ENCODE data around the gene SLC25A28. TPM values are rescaled to one million over a fixed set of nuclear protein-coding genes. Genes with fewer than 3 reads are reported as not detected.

The SLC25A28 gene, protein sequence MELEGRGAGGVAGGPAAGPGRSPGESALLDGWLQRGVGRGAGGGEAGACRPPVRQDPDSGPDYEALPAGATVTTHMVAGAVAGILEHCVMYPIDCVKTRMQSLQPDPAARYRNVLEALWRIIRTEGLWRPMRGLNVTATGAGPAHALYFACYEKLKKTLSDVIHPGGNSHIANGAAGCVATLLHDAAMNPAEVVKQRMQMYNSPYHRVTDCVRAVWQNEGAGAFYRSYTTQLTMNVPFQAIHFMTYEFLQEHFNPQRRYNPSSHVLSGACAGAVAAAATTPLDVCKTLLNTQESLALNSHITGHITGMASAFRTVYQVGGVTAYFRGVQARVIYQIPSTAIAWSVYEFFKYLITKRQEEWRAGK
- total RNA-seq, result 8.3 and 11.1 TPM in 2 replicates

DNA sequence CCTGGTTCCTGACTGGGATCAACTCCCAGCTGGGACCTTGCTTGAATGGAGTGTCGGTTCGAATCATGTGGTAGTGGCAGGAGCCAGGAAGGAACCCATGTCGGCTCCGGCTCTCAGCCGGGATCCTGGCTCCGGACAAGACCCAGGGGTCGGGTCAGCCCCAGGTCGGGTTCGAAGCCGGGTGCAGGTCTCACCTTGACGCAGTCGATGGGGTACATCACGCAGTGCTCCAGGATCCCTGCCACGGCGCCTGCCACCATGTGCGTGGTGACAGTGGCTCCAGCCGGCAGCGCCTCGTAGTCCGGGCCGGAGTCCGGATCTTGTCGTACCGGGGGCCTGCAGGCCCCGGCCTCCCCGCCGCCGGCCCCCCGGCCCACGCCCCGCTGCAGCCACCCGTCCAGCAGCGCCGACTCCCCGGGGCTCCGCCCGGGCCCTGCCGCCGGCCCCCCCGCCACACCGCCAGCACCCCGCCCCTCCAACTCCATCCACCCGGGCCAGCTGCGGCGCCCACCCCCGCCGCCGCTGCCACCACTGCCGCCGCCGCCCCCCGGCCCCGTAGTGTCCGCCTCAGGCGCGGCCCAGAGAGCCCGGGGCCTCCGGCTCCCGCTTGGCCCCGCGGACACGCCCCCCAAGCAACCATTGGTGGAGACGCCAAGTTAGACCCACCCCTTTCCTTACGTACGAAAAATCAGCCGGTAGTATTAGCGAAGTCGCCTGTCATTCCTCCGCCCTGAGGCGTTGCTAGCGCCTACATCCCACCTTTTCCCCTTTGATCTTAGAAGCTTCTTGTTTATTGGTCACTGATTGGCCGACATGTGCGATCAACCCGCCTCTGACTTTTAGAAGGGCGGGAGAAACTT lies at the start of gene SLC25A28:
SLC25A28 (minus strand) TSS at position 589 of the 860 bp plus-strand sequence; CDS start at position 485, 104 bp downstream.
- peak; percentile 100 for DNase-seq (ENCODE audit: low read depth in 2 of 2)

DNA sequence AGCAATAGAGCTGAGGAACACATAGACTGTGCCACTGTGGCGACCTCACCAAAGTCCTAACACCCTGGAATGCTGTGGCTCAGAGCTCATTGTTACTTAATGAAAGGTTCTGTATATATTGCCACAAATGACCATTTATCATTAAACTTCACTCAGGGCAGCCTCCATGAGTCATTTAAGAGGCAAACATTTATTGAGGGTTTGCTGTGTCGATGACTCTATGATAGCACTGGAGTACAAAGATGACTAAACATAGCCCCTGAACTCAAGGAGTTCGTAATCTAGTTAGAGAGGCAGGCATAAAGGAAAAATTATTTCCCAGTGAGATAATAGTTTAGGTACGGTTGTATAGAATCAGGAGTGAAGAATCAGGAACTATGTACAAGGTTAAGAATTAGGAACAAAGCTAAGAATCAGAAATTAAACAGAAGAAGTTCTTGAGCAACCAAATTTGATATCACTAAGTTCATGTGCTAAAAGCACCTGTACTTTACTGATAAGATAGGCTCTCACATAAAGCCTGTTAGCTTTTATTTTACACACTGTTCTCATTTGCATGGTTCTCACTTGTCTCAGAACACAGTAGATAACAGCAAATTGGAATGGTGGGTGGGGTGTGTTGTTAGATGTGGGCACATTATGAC lies 47.0 kb upstream of the SLC25A28 start:
- peak in 1 of 2 donors; percentile 87 for DNase-seq (ENCODE audit: low read depth in 2 of 2)

DNA sequence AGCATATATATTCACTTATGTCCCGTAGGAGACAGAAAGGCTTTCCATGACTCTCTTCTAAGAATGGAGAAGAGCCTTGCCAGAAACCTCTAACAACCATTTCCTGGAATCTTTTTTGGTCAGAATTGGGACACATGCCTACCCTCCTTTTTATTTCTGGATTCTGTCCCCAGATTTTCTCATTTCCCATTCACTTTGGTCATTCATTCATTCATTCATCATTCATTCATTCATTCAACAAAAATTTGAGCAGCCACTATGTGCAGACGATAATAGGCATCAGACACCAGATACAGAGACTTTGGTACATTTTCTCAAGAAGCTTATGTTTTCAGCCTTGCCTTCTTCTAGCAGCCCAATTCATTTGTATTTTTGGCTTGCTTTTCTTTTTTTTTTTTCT lies 45.1 kb upstream of the SLC25A28 start:
- DNase-seq (ENCODE audit: low read depth in 2 of 2), result no peak

DNA sequence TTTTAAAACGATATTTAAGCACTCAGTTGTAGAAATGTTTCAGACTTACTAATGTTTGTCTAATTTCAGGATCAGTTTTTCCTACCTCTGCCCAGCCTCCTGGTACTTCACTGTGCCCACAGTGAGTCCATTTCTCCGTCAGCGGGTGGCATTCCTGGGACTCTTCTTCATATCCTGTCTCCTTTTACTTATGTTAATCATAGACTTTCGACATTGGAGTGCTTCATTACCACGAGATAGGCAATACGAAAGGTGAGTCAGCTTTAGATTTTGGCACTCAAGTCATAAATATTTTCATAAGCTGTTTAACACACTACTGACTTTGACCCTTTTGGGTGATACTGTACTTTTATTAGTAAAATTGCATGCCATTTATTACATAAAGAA lies 41.1 kb upstream of the SLC25A28 start:
- DNase-seq (ENCODE audit: low read depth in 2 of 2), result peak; percentile 42 to 88

DNA sequence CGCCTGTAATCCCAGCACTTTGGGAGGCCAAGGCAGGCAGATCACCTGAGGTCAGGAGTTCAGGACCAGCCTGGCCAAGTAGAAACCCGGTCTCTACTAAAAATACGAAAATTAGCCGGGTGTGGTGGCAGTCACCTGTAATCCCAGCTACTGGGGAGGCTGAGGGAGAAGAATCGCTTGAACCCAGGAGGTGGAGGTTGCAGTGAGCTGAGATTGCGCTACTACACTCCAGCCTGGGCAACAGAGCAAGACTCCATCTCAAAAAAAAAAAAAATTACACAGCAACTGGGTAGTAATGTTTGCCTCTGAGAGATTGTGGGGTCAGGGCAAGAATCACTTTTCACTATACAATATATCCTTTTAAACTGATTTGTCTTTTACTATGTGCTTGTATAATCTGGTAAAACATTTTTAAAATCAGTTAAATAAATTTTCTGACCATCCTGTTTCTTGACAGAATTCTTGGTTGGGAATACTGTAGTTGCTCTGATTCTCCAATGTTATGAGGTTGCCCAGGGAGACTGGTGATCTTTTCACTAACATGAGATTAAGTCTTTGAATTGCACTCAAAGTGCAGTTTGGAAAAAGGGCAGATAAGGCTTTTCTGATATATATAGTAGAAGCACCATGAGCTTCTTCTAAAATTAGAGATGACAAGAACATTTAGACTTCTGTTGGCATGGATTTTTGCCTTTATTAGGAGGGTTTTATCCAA lies 40.6 kb upstream of the SLC25A28 start:
- no peak for DNase-seq (ENCODE audit: low read depth in 2 of 2)

DNA sequence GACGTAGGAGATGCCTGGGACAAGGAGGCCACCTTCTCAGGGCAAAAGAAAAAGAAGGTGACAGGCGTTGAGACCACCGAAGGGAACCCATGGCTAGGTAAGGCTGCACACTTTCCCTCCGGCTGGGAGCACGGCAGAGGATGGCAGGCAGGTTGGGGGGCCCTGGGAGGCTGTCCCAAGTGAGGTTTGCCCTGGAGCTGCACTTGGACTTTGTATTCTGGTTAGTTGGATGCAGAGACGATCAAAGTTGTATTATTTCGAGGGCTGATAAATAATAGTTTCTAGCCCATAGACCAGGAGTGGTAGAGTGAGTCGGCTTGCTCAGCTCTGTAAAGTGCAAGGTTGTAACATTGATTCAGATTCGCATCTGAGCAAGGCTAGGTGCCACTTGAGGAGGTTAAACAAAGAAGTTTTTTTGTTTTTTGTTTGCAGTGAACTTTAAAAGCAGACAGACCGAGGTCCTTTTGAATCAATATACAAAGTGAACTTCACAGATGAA lies 39.7 kb upstream of the SLC25A28 start:
- no peak for DNase-seq (ENCODE audit: low read depth in 2 of 2)

DNA sequence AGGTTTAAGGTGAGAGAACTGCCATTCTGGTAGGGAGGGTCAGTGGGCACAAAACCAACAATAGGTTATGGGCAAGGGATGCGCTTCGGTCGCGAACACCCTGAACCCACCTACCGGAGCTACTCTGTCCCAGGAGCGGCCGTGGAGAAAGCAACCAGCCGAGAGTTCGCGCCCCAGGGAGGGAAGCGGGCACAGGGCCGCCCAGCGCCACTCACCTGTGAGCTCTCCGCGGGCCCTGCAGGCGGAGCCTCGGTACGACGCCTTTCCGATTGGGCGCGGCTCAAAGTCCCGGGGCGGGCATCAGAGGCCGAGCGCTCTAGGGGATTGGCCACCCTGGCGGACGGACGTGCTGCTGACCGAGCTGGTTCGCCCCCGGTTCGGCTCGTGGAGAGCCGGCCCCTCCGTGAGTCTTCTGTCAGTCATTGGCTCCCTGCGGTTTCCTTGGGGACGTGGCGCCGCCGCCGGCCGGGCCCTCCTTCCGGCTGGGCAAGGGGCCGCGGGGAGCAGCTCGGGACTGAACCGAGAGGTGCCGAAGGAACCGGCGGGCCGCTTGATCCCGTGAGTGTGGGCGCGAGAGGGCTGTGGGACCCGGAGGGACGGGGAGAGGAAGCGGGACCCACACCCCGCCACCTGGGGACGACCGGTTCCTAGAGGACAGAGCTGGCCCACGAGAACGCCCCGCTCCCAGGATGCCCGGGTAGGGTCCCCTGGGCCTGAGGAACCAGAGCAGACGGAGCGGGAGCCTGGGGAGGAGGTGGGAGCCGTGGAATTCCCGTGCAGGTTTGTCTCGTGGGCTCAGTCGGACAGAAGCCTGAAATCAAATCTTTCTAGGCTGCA lies 39.0 kb upstream of the SLC25A28 start, which contains the start of gene ENTPD7:
ENTPD7 (plus strand) TSS at position 479 of the 837 bp plus-strand sequence. CDS start 448 bp downstream, outside the sequence.
- peak; percentile 96 to 97 for DNase-seq (ENCODE audit: low read depth in 2 of 2)

DNA sequence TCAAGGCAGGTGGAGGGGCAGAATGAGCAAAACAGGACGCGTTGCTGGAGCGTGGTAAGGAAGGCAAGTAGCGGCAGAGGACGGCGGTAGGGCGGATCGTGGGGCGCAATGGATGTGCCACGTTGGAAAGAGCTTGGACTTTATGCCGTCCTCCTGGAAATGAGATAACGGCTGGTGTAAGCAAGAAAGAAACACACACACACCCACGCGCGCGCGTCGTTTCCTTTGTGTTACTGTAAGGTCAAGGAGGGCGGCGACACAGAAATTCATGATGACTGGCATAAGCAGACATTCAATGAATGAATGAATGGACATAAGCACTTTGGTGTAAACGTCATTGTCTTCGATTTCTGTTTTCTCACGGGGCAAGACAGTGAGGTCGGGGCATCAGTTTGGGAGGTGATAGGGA lies 38.4 kb upstream of the SLC25A28 start:
- peak; percentile 65 to 70 for DNase-seq (ENCODE audit: low read depth in 2 of 2)

DNA sequence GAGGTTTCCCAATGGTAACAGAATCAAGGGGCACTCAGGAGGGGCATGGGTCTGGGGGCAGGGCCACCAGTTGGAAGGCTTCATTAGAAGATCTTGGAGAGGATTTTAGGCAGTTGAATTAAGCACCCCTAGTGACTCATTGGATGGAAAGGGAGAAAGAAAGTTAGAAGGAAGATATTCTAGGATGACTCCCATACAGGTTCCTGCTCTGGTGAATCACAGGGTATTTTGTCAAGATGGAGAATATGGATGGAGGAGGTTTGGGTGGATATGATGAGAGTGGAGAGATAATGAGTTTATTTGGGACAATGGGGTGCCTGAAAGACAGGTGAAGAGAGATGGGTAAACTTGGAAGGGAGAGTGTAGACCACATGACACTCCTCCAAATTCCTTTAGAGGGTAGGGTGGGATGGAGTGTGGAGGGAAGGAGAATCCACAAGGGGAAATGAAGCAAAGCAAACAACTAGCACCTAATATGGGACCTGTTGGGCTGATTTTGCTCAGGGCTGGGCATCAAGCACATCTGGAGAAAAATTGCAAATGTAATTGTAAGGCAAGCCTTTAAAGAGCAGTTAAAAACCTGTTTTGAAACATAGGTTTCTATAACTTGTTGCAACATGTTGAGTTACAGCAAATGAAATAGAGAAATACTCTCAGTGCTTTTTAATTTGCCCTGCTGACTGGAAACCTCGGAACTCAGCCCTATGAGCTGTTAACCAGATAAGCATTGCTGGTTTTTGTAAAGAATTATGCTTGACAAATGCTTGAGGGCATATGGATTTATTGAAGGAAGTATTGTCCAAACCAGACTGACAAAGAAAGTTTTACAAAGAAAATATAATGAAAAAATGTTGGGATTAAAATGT lies 36.2 kb upstream of the SLC25A28 start:
- no peak for DNase-seq (ENCODE audit: low read depth in 2 of 2)

DNA sequence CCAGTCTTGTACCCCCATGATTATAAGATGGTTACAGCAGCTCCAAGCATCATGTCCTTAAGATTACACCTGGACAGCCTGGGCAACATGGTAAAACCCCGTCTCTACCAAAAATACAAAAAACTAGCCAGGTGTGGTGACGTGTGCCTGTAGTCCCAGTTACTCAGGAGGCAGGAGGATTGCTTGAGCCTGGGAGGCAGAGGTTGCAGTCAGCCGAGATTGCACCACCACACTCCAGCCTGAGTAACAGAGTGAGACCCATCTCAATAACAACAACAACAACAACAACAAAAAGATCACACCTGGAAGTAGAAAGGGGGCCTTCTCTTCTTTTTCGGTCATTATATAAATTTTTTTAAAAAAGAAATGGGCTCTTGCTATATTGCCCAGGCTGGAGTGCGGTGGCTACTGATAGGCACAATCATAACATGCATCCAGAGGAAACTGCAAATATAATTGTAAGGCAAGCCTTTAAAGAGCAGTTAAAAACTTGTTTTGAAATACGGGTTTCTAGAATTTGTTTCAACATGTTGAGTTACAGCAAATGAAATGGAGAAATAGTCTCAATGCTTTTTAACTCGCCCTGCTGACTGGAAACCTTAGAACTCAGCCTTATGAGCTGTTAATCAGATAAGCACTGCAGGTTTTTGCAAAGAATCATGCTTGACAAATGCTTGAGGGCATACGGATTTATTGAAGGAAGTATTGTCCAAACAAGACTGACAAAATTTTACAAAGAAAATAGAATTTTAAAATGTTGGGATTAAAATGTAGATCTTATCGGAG lies 34.3 kb upstream of the SLC25A28 start:
- DNase-seq (ENCODE audit: low read depth in 2 of 2), result no peak

DNA sequence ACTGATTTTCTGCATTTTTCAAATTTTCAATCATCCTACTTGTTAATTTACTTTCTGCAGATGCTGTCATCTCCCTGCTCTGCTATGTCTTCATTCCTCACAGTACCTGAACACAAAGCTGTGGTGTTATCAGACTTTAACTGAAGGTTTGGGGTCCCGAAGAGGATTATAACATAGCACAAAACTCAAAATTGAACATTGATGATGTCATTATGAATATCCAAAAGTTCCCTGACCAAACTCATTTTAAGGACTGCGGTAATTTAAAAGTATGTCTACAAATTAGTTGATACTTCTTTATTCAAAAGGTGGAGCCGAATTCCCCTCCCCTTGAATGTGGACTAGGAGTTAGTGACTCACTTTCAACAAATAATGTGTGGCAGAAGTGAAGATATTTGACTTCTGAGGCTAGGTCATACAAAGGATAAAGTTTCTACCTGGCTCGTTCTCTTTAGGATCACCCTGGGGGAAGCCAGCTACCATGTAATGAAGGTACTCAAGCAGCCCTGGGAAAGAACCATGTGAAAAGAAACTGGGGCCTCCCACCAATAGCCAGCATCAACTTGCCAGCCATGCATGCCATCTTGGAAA lies 32.7 kb upstream of the SLC25A28 start:
- no peak for DNase-seq (ENCODE audit: low read depth in 2 of 2)

DNA sequence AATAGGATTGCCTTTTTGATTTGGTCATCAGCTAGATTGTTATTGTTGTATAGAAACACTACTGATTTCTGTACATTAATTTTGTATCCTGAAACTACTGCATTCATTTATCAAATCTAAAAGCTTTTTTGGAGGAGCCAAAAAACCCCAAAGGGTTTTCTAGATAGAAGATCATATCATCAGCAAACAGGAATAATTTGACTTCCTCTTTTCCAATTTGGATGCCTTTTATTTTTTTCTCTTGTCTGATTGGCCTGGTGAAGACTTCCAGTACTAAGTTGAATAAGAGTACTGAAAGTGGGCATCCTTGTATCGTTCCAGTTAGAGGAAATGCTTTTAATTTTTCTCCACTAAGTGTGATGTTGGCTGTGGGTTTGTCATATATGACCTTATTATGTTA lies 28.5 kb upstream of the SLC25A28 start:
- no peak for DNase-seq (ENCODE audit: low read depth in 2 of 2)

DNA sequence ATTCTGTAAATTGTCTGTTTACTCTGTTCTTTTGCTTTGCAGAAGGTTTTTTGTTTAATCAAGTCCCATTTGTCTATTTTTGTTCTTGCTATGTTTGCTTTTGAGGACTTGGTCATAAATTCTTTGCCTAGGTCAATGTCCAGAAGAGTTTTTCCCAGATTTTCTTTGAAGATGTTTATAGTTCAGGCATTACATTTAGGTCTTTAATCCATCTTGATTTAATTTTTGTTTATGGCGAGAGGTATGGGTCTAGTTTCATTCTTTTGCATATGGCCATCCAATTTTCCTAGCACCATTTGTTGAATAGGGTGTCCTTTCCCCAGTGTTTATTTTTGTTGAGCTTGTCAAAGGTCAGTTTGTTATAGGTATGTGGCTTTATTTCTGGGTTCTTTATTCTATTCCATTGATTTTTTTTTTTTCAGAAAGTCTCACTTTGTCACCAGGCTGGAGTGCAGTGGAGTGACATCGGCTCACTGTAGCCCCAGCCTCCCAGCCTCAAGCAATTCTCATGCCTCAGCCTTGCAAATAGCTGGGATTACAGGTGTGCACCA lies 27.4 kb upstream of the SLC25A28 start:
- DNase-seq (ENCODE audit: low read depth in 2 of 2), result no peak

DNA sequence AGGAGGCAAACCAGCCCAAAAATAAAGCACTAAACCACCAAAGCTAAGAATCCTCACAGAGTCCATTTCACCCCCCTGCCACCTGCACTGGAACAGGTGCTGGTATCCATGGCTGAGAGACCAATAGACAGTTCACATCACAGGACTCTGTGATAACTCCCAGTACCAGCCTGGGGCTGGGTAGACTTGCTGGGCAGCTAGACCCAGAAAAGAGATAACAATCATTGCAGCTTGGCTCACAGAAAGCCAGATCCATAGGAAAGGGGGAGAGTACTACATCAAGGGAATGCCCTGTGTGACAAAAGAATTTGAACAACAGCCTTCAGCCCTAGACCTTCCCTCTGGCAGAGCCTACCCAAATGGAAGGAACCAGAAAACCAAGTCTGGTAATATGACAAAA lies 13.6 kb upstream of the SLC25A28 start:
- no peak for DNase-seq (ENCODE audit: low read depth in 2 of 2)

DNA sequence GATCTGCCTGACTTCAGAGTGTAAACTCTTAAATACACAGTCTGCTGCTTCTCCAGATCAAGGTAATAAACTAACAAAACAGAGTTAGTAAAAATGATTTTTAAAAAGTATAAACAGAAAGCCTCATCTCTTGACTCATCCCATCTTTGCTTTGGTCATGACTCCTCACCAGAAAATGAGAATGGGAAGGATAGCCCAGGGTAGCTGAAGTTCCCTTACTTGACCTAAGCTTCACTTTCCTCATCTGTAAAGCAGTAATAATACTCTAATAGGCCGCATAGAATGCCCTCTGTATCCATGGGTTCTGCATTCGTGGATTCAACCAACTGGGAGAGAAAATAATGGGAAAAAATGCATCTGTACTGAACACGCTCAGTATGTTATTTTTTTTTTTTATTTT lies 11.3 kb upstream of the SLC25A28 start:
- no peak for DNase-seq (ENCODE audit: low read depth in 2 of 2)

DNA sequence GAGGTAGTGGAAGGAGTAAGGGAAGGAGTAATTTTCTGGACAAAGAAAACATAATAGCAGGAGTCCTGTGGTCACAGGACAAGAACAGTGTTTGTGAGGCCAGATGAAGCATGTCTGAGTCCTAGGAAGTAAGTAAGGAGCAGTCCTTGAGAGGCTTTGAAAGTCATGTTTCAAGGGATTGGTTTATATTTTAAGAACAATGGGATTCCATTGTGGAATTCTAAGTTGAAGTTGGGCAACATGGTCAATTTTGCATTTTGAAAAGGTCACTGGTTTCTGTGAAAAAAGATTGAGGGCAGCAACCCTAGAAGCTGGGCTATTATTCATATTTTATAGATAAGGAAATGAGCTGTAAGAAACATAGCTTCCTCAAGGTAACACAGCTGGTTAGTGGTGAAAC lies 10.8 kb upstream of the SLC25A28 start:
- DNase-seq (ENCODE audit: low read depth in 2 of 2), result no peak

DNA sequence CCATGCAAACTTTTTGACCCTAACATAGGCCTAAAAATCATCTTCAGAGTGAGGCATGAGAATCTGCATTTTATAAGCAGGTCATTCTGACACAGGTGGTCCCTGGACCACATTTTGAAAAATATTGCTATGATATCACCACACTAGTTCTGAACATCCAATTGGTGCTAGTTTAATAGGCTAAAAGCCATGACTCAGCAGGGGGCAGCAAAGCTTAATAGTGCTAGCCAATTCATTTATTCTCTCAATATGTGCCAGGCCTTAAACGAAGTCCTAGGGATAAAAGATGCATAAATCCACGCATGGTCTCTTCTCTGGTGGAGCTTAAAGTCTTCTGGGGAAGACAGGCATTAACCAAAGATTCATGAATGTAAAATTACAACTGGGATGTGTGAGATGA lies 10.2 kb upstream of the SLC25A28 start:
- peak; percentile 62 to 77 for DNase-seq (ENCODE audit: low read depth in 2 of 2)

DNA sequence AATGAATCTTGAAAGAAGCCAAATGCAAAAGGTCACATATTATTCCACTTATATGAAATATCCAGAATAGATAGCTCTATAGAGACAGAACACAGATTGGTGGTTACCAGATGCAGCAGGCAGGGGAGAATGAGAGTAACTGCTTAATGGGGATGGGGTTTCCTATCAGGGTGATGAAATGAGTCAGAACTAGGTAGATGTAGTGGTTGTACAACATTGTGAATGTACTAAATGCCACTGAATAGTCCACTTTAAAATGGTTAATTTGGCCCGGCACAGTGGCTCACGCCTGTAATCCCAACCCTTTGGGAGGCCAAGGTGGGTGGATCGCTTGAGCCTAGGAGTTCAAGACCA lies 9.4 kb upstream of the SLC25A28 start:
- no peak for DNase-seq (ENCODE audit: low read depth in 2 of 2)

Data from lung microvascular endothelial cell (primary cell).